NCI-H226 (cell line): Measurements from ENCODE around the gene HOPX.
"Not testable (repeated sequence)": the region's sequence is repeated elsewhere in the genome, so short reads cannot be mapped to it uniquely, and the experiment has no call there.

Experiments
- DNase-seq: peaks from one replicate; pipeline ENCODE4 v3.0.0-alpha.2; 2015

The HOPX gene

GRCh38 chr4:56686537-56687231 lies 5.6 kb upstream of the HOPX start:
- DNase-seq = no peak

GRCh38 chr4:56684320-56685050 lies 3.4 kb upstream of the HOPX start:
- no peak for DNase-seq

- no peak for DNase-seq
Measured at GRCh38 chr4:56683455-56683854, 2.4 kb upstream of the HOPX start.

GRCh38 chr4:56681853-56682525 lies 893 bp upstream of the HOPX start:
- no peak for DNase-seq

GRCh38 chr4:56680266-56680665 lies 830 bp downstream of the HOPX start:
- DNase-seq = no peak

GRCh38 chr4:56677711-56678110 lies 3.4 kb downstream of the HOPX start:
- DNase-seq = no peak

GRCh38 chr4:56674984-56675383 lies 6.1 kb downstream of the HOPX start:
- no peak for DNase-seq

GRCh38 chr4:56671860-56672259 lies 9.2 kb downstream of the HOPX start:
- no peak for DNase-seq

- DNase-seq = no peak
Measured at GRCh38 chr4:56671373-56671772, 9.7 kb downstream of the HOPX start.

GRCh38 chr4:56668267-56668666 lies 12.8 kb downstream of the HOPX start:
- DNase-seq = no peak

GRCh38 chr4:56667396-56667795 lies 13.7 kb downstream of the HOPX start:
- not testable (repeated sequence) for DNase-seq

- no peak for DNase-seq
Measured at GRCh38 chr4:56666279-56666678, 14.8 kb downstream of the HOPX start.

- no peak for DNase-seq
Measured at GRCh38 chr4:56665781-56666180, 15.3 kb downstream of the HOPX start.

GRCh38 chr4:56662782-56663468 lies 18.2 kb downstream of the HOPX start:
- DNase-seq = no peak

GRCh38 chr4:56659946-56660345 lies 21.1 kb downstream of the HOPX start:
- DNase-seq = no peak

- DNase-seq = peak; percentile 23
Measured at GRCh38 chr4:56658528-56658927, 22.6 kb downstream of the HOPX start.

- no peak for DNase-seq
Measured at GRCh38 chr4:56657818-56658217, 23.3 kb downstream of the HOPX start.

GRCh38 chr4:56657128-56657527 lies 24.0 kb downstream of the HOPX start:
- DNase-seq = no peak

- no peak for DNase-seq
Measured at GRCh38 chr4:56656346-56656643, 24.8 kb downstream of the HOPX start.

- no peak for DNase-seq
Measured at GRCh38 chr4:56655627-56656345, 25.3 kb downstream of the HOPX start.

GRCh38 chr4:56655209-56655626 lies 25.9 kb downstream of the HOPX start:
- DNase-seq = no peak

- DNase-seq = no peak
Measured at GRCh38 chr4:56654238-56654632, 26.9 kb downstream of the HOPX start.
